Liver (tissue), 9 donors: ENCODE measurements around the gene ZNF280D. TPM values are rescaled to one million over a fixed set of nuclear protein-coding genes. Genes with fewer than 3 reads are reported as not detected.

Experiments
- DNase-seq: peaks from one replicate; pipeline ENCODE4 v3.0.0-alpha.2; 2017; ENCODE audit warnings: low spot score
- H3K27ac ChIP-seq, 2 donors: one replicate each; pipeline ENCODE4 v1.7.0; 2013; ENCODE audit warnings: inconsistent platforms in 2 of 2, low read length in 2 of 2, control low read depth in 1 of 2, low read depth in 1 of 2, mild to moderate bottlenecking in 1 of 2
- H3K27me3 ChIP-seq, 4 donors: one replicate each; pipeline versions ENCODE4 v1.6.1 to v1.7.0; 2013; ENCODE audit warnings: low read length in 3 of 4, inconsistent platforms in 1 of 4, mild to moderate bottlenecking in 1 of 4, moderate library complexity in 1 of 4; ENCODE audit not compliant: control insufficient read depth in 4 of 4, insufficient read depth in 4 of 4
- H3K36me3 ChIP-seq, 4 donors: one replicate each; pipeline versions ENCODE4 v1.6.1 to v1.7.0; 2013; ENCODE audit warnings: low read length in 3 of 4, mild to moderate bottlenecking in 3 of 4, low read depth in 1 of 4, moderate library complexity in 1 of 4; ENCODE audit not compliant: control insufficient read depth in 4 of 4, insufficient read depth in 3 of 4
- H3K4me1 ChIP-seq, 4 donors: one replicate each; pipeline versions ENCODE4 v1.6.1 to v1.7.0; 2013; ENCODE audit warnings: low read length in 3 of 4, mild to moderate bottlenecking in 3 of 4, moderate library complexity in 1 of 4; ENCODE audit not compliant: control insufficient read depth in 4 of 4, insufficient read depth in 4 of 4
- H3K4me3 ChIP-seq, 3 donors: one replicate each; pipeline versions ENCODE4 v1.6.1 to v1.7.0; 2013; ENCODE audit warnings: low read length in 3 of 3, control low read depth in 1 of 3, low read depth in 1 of 3, mild to moderate bottlenecking in 1 of 3
- H3K9ac ChIP-seq, 2 donors: one replicate each; pipeline ENCODE4 v1.7.0; 2013; ENCODE audit warnings: low read length in 2 of 2, mild to moderate bottlenecking in 2 of 2, moderate library complexity in 2 of 2, control low read depth in 1 of 2, low read depth in 1 of 2
- H3K9me3 ChIP-seq, 4 donors: one replicate each; pipeline versions ENCODE4 v1.6.1 to v1.7.0; 2013; ENCODE audit warnings: low read length in 3 of 4; ENCODE audit not compliant: control insufficient read depth in 4 of 4
- ATF3 ChIP-seq: IDR thresholded peaks from 2 replicates; pipeline ENCODE4 v1.6.1; 2016; ENCODE audit warnings: antibody characterized with exemption
- CTCF ChIP-seq: fragments of 150-350 bp; IDR thresholded peaks from 2 replicates; pipeline ENCODE4 v1.5.1; 2017; ENCODE audit warnings: improper control_type of control experiment, low read depth, low read length; ENCODE audit not compliant: missing input control
- EGR1 ChIP-seq, 2 donors: IDR thresholded peaks; 2 replicates each; pipeline ENCODE4 v1.6.1; 2016 to 2018; ENCODE audit warnings: antibody characterized with exemption in 2 of 2, low read depth in 2 of 2
- FOXA1 ChIP-seq: IDR thresholded peaks from 2 replicates; pipeline ENCODE4 v1.6.1; 2016; ENCODE audit warnings: antibody characterized with exemption
- FOXA2 ChIP-seq: IDR thresholded peaks from 2 replicates; pipeline ENCODE4 v1.6.1; 2016; ENCODE audit warnings: antibody characterized with exemption
- GABPA ChIP-seq, 2 donors: IDR thresholded peaks in 1 of 2; conservative IDR thresholded peaks in 1 of 2; 2 replicates each; pipeline ENCODE4 v1.6.1; 2016; ENCODE audit warnings: antibody characterized with exemption in 2 of 2, mild to moderate bottlenecking in 1 of 2, moderate library complexity in 1 of 2
- HNF4A ChIP-seq, 2 donors: conservative IDR thresholded peaks; 2 replicates each; pipeline ENCODE4 v1.6.1; 2016; ENCODE audit warnings: antibody characterized with exemption in 2 of 2, mild to moderate bottlenecking in 2 of 2
- JUND ChIP-seq, 2 donors: IDR thresholded peaks; 2 replicates each; pipeline ENCODE4 v1.6.1; 2016; ENCODE audit warnings: antibody characterized with exemption in 2 of 2
- RAD21 ChIP-seq, 2 donors: IDR thresholded peaks; 2 replicates each; pipeline ENCODE4 v1.6.1; 2016; ENCODE audit warnings: antibody characterized with exemption in 2 of 2, mild to moderate bottlenecking in 2 of 2
- RXRA ChIP-seq, 2 donors: IDR thresholded peaks; 2 replicates each; pipeline ENCODE4 v1.6.1; 2017 to 2018; ENCODE audit warnings: antibody characterized with exemption in 2 of 2, mild to moderate bottlenecking in 1 of 2
- TAF1 ChIP-seq: conservative IDR thresholded peaks from 2 replicates; pipeline ENCODE4 v1.6.1; 2016; ENCODE audit warnings: antibody characterized with exemption, mild to moderate bottlenecking
- YY1 ChIP-seq: IDR thresholded peaks from 2 replicates; pipeline ENCODE4 v1.6.1; 2016; ENCODE audit warnings: antibody characterized with exemption, mild to moderate bottlenecking
- WGBS: extraction: QIAGEN DNeasy Blood & Tissue Kit; methylation state at CpG from one replicate; pipeline ENCODE4 v1.1.7; 2013; 5-methylcytosine and 5-hydroxymethylcytosine counted together
- polyA plus RNA-seq, 2 donors: library from polyadenylated mRNA; stranded (reverse) in 1 of 2; unstranded in 1 of 2; fragments of 200-250 nt in 1 of 2; fragments of >200 nt in 1 of 2; fragmentation: Nextera tagmentation in 1 of 2; extraction: Ambion mirVana in 1 of 2; gene quantifications; one replicate each; pipeline versions ENCODE4 v1.2.1 to v1.2.3, GENCODE V29; 2013 to 2015
- total RNA-seq, 2 donors: library from RNA; depleted of rRNA; stranded (reverse); fragments of >200 nt; gene quantifications; one replicate each; pipeline ENCODE4 v1.2.3, GENCODE V29; 2014
- TF ChIP-seq, protein P1 (sequence below): IDR thresholded peaks from 2 replicates; pipeline ENCODE4 v1.6.1; 2016; ENCODE audit warnings: antibody characterized with exemption
- TF ChIP-seq, protein P2 (sequence below): IDR thresholded peaks from 2 replicates; pipeline ENCODE4 v1.6.1; 2016; ENCODE audit warnings: antibody characterized with exemption
- donor health status: healthy.
- donor health status: healthy.
- donor health status: healthy.
- donor health status: healthy.
- donor health status: healthy.

Gene ZNF280D
- total and polyA plus RNA-seq, 4 donors, result 5.2 to 32.6 (median 18.9) TPM

DNA sequence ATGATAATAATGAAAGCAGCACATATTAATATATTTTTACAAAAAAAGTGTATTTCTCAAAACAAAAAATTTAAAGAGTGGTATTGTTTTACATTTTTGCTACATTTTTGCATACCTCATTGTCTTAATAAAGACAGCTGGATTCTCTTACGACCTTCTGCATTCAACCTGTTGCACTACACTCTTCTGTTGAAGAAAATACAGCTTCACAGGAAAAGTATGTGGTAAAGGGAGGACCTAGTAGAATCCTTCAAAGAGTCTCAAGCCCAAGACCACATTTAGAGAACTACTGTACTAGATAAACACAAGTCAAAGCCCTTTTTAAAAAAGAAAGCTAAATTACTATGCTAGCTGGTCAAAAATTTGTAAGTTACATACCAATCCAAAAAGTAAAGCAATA lies 7.9 kb downstream of the ZNF280D start:
- DNase-seq, result no peak
- Histone ChIP-seq H3K27ac (no peak overlapping the region), H3K4me1 (peaks cover 0 to 15% (median 3%) of the 10 kb centered on the region in 4 donors), H3K27me3 (no peaks in the 10 kb centered on the region), H3K4me3 (no peak overlapping the region), H3K9me3 (no peaks in the 10 kb centered on the region), H3K9ac (no peak overlapping the region), H3K36me3 (peaks cover 0 to 2% (median under 1%) of the 10 kb centered on the region in 4 donors)
- TF ChIP-seq TAF1, result no peak
- no peak for TF ChIP-seq HNF4A (conservative IDR thresholded peaks at IDR 0.05)
- TF ChIP-seq JUND (IDR thresholded peaks at IDR 0.05), result no peak
- TF ChIP-seq GABPA (IDR thresholded peaks at IDR 0.05 in 1 of 2, conservative IDR thresholded peaks at IDR 0.05 in 1 of 2), result no peak
- TF ChIP-seq, protein P1, sequence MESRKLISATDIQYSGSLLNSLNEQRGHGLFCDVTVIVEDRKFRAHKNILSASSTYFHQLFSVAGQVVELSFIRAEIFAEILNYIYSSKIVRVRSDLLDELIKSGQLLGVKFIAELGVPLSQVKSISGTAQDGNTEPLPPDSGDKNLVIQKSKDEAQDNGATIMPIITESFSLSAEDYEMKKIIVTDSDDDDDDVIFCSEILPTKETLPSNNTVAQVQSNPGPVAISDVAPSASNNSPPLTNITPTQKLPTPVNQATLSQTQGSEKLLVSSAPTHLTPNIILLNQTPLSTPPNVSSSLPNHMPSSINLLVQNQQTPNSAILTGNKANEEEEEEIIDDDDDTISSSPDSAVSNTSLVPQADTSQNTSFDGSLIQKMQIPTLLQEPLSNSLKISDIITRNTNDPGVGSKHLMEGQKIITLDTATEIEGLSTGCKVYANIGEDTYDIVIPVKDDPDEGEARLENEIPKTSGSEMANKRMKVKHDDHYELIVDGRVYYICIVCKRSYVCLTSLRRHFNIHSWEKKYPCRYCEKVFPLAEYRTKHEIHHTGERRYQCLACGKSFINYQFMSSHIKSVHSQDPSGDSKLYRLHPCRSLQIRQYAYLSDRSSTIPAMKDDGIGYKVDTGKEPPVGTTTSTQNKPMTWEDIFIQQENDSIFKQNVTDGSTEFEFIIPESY, result no peak
- TF ChIP-seq FOXA1, result no peak
- TF ChIP-seq EGR1 (IDR thresholded peaks at IDR 0.05; ENCODE audit: low read depth in 2 of 2), result no peak
- no peak for TF ChIP-seq RAD21 (IDR thresholded peaks at IDR 0.05)
- no peak for TF ChIP-seq YY1
- TF ChIP-seq FOXA2, result no peak
- no peak for TF ChIP-seq CTCF
- no peak for TF ChIP-seq ATF3
- 86% methylated on average over 1 of the region's 1 CpG for WGBS

DNA sequence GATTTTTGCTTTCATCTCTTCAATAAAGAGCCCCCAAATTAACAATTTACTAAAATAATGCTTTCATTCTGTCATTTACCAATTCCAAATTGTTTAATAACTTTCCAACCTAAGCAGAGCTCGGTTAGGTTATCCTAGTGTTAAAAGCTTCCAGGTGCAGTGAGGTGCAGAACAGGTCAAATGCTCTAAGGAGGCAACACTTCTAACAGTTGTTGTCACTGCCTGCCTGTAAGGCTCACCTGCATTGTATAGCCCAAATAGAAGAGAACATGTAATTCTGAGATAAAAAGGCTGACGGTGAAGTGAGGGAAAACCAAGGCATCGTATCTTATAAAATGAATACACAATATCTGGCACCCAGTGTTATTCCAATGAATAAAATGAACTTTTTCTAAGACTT lies 9.1 kb downstream of the ZNF280D start:
- TF ChIP-seq HNF4A (conservative IDR thresholded peaks at IDR 0.05), result no peak
- TF ChIP-seq RXRA (IDR thresholded peaks at IDR 0.05), result no peak
- TF ChIP-seq, protein P1, result no peak
- no peak for TF ChIP-seq CTCF
- no peak for TF ChIP-seq FOXA2
- TF ChIP-seq, protein P2, sequence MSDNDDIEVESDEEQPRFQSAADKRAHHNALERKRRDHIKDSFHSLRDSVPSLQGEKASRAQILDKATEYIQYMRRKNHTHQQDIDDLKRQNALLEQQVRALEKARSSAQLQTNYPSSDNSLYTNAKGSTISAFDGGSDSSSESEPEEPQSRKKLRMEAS, result no peak
- Histone ChIP-seq H3K27ac (no peak overlapping the region), H3K27me3 (no peaks in the 10 kb centered on the region), H3K9ac (no peak overlapping the region), H3K9me3 (no peaks in the 10 kb centered on the region), H3K36me3 (peaks cover 0 to 2% (median under 1%) of the 10 kb centered on the region in 4 donors), H3K4me3 (no peak overlapping the region), H3K4me1 (peaks cover 0 to 8% (median 2%) of the 10 kb centered on the region in 4 donors)
- DNase-seq, result no peak
- 87% methylated on average over 3 of the region's 3 CpGs for WGBS
